ENCODE results near the gene ZSCAN25.
"Not testable (repeated sequence)": the region's sequence is repeated elsewhere in the genome, so short reads cannot be mapped to it uniquely, and the experiment has no call there.

Gene ZSCAN25

DNA sequence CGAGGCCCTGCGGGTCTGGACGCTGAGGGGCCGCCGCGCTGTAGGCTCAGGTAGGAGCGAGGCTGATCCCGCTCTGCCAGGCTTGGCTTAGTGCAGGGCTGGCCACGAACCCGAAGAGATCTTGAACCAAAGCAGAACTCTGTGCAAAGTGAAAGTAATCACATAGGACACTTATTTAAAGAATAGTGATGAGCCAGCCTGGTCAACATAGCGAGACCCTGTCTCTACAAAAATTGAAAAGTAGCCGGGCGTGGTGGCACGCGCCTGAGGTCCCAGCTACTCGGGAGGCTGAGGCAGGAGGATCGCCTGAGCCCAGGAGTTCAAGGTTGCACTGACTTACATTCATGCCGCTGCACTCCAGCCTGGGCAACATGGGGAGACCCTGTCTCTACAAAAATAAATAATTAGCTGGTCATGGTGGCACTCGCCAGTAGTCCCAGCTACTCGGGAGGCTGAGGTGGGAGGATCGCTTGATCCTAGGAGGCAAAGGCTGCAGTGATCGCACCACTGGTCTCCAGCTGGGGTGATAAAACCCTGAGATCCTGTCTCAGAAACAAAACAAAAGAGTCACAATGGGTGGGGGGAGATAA, 541 bp downstream of the ZSCAN25 start:
- DNase-seq (ENCODE audit: low spot score), result no peak

GRCh38 chr7:99618726-99619125, 2.0 kb downstream of the ZSCAN25 start:
- no peak for DNase-seq (ENCODE audit: low spot score)

DNA sequence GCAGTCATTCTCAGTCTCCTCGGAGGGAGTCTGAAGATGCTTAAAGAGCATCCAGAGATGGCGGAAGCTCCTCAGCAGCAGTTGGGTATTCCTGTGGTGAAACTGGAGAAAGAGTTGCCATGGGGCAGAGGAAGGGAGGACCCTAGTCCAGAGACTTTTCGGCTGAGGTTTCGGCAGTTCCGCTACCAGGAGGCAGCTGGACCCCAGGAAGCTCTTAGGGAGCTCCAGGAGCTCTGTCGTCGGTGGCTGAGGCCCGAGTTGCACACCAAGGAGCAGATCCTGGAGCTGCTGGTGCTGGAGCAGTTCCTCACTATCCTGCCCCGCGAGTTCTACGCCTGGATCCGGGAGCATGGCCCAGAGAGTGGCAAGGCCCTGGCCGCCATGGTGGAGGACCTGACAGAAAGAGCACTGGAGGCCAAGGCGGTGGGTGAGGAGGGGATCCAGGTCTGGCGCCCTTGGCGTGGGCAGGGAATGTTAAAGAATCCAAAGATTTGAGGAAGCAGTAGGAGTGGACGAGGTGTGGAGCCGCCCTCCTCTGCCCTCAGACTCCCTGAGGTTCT, 2.9 kb downstream of the ZSCAN25 start:
- DNase-seq (ENCODE audit: low spot score), result no peak

DNA sequence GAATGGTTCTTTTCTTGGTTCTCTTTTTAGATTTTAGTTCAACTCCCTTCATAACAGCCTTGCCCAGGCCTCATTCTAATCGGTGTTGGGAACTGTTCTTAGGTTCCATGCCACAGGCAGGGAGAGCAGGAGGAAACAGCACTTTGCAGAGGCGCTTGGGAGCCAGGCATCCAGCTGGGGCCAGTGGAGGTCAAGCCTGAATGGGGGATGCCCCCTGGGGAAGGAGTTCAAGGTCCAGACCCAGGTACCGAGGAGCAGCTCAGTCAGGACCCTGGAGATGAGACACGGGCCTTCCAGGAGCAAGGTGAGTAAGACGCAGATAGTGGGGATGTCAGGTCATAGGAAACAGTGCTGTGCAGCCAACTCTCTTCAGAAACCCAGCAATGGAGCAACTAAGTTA, 4.5 kb downstream of the ZSCAN25 start:
- no peak for DNase-seq (ENCODE audit: low spot score)

GRCh38 chr7:99622596-99622995, 5.8 kb downstream of the ZSCAN25 start:
- no peak for DNase-seq (ENCODE audit: low spot score)

DNA sequence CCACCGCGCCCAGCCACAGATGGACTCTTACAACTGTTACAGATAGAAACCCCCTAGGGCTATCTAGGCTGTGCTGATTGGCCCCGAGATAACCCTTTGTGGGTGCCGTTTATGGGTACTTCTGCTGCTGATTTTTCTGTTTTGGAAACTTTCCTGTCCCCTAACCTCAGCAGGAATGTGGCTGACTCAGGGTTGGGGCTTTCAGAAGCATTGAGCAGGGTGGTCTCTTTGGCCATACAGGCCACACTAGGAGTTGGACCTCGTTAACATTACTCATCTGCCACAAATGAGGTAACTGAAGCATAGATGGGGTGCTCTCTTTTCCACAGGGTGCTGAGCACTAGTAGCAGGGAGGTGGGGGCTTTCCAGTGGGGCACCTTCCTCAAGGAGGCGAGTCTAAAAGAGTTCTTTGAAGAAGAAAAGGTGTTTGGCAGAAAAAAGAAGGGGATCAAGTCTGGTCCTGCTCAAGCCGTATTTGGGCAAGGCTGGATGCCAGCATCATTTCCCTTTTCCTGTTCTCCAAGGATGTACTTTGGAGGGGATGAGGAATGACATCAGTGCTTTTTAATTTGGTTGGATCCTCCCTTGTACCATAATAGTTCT, 6.4 kb downstream of the ZSCAN25 start:
- no peak for DNase-seq (ENCODE audit: low spot score)

DNA sequence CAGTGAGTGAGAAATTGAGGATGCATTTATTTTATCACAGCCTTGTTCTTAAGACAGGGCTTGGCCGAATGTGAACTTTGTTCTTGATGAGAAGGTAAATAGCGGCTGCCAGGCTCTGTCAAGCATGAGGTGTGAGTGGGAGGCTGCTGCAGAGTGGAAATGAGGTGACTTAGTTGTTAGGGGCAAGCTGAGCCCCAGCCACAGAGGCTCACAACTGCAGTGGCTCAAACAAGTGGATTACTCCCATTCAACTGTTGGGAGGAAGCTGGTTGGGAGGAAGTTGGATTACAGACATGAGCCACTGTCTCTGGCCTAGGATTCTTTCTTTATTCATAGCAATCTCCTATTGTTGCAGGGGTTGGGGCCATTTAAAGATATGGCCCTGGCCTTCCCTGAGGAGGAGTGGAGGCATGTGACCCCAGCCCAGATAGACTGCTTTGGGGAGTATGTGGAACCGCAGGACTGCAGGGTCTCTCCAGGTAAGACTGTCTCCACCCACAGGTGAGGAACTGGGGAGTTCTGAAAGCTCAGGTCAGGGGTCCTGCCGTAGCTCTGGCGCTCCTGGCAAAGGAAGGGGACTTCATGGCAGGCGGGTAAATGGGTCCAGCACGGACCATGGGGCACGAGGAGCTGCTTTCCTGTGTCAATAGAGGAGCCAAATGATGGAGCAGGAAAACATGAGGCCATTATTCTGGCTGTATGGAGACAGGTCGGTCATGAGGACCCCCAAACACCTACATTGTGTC, 7.1 kb downstream of the ZSCAN25 start:
- DNase-seq (ENCODE audit: low spot score), result no peak

DNA sequence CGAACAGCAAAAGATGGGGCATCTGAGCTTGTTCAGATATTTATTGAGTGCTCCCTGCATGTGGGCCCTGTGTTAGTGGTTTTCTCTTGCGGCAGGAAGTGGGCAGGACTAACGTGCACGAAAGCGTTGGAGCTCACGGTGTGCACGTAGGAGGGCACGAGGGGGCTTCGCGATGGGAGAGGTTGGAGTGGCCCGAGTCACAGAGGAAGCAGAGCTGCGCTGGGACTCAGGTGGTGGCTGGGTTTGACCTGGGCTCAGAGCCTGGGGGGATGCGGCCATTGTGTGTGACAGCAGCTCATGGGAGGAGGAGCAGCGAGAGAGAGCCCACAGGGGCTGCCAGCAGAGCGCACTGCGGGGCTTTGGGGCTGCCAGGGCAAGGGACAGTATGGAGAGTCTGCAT, 7.7 kb downstream of the ZSCAN25 start:
- DNase-seq (ENCODE audit: low spot score), result no peak

DNA sequence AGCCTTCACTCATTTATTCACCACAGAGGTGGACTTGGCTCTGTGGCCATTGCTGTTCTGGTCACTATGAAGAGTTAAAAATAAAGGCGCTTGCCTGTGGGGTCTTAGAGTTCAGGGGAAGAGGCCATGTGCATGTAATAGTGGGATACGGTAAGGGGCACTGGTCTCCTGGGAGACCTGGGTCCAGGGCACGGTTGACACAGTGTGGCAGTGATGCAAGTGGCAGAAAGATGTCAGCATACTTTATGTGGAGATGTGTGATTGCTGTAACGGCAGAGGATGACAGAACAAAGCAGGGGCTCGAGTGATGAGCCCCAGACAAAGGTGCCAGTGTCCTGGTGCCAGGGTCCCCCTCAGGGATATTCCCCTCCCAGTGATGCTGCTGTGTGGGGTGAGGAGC, 8.6 kb downstream of the ZSCAN25 start:
- DNase-seq (ENCODE audit: low spot score), result no peak

DNA sequence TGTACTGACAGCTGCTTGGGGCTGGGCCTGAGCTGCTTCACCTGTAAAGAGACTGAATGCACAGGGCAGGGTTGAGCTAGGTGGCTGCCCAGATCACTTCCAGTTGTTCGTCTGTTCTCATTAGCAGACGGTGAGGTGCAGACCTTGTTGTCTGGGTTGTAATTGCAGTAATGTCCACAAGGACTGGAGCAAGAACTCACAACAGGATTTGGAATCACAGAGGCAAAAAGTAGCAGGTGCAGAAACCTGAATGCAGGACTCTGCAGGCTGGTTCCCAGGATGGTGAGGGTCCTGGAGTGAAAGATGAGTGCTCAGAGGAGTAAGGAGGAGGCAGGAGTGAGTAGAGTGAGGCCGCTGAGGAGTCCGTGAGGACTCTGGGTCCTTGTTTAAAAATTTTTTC, 9.2 kb downstream of the ZSCAN25 start:
- DNase-seq (ENCODE audit: low spot score), result no peak

DNA sequence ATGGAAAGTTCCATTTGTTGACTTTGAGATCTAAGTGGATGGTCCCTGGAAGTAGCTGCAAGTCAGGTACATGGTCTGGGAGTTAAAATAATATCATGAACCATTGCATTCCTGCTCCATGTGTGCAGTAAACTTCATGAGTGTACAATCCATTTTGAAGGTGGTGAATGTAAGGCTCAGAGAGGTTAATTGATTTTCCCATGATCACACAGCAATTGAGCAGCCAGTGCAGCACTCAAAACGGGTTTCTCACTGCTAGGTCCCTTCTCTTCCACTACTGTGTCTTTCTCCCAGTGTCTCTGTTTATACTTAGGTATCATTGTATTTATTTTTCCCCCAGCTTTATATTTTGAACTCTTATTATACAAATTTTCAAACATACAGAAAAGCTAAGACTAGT, 9.9 kb downstream of the ZSCAN25 start:
- DNase-seq (ENCODE audit: low spot score), result no peak

DNA sequence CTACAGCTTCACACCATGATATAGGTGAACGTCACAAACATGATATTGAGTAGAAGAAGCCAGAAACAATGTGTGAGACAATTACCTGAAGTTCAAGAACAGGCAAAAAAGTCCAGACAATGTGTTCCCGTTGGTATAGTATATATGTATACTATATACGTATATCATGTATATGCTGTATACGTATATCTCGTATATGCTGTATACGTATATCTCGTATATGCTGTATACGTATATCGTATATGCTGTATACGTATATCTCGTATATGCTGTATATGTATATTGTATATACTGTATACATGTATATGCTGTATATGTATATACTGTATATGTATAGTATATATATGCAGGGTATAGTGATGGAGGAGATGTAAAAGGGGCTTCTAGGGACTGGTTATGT, 10.8 kb downstream of the ZSCAN25 start:
- no peak for DNase-seq (ENCODE audit: low spot score)

DNA sequence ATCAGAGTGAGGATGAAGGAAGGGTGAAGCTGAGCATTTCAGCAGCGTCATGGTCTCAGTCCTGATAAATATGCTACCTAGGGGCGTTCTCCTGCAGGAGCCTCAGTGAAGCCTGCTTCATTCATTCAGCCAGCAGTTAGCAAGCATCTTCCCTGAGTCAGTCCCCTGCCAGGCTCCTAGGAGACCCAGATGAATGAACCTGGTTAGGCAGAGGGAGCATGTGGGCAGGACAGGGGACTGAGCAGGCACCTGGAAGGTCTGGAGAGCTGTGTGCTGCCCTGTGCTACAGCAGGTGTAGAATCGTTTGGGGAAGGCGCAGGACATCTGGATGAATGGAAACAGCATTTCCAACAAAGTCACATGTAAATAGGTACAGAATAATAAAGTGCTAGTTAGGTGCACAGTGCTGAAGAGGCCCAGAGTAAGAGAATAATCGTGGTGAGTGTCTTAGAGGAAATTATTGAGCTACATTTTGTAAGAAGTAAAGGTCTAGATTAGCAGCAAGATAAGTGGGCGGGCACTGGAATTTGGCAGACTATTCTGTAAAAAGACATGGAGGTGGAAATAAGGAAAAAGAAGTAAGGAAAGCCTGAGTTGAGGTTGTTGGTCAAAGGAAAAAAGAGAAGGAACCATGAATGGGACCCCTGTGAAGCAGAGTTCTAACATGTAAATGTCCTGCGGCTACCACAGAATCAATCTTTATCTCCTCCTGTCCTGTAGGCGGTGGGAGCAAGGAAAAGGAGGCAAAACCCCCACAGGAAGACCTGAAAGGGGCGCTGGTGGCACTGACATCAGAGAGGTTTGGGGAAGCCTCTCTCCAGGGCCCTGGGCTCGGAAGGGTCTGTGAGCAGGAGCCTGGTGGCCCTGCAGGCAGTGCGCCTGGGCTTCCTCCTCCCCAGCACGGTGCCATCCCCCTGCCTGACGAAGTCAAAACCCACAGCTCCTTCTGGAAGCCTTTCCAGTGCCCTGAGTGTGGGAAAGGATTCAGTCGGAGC, 12.0 kb downstream of the ZSCAN25 start:
- no peak for DNase-seq (ENCODE audit: low spot score)

- DNase-seq (ENCODE audit: low spot score), result no peak
Measured at GRCh38 chr7:99629643-99630042, 12.9 kb downstream of the ZSCAN25 start.

DNA sequence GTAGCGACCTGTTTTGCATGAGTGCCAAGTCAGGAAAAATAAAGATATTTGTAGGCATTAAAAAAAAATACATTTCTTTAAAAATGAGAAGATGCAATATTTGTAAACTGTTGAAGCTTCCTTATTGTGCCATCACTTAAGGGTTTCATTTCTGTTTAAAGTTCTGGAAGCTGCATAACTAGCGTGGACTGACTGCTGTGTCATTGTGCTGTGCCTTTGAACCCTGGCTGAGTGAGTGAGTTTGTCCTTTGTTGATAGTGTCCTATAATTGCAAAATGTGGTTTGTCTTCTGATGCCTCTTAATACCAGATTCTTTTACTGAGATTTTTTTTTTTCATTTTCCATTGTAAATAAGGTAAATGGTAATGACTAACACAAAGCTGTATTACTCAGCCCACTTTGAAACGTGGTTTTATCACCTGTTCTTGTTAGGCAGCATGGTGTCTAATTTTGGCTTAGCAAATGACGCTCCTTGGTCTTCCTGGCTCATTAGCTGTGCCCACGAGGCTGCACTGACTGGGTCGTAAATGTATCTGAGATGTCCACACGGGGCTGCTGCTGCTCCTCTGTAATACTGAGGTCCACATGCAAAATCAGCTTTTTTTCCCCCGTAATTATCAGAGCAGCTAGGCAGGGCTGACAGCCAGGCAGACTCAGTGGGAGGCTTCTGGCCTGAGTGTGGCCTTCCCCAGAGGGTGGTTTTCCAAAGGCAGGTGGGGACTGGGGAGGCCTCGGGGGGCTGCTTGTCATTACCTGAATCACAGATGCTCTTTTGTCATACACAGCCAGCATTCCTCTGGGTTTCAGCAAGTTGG, 14.8 kb downstream of the ZSCAN25 start:
- DNase-seq (ENCODE audit: low spot score), result peak; percentile 39

DNA sequence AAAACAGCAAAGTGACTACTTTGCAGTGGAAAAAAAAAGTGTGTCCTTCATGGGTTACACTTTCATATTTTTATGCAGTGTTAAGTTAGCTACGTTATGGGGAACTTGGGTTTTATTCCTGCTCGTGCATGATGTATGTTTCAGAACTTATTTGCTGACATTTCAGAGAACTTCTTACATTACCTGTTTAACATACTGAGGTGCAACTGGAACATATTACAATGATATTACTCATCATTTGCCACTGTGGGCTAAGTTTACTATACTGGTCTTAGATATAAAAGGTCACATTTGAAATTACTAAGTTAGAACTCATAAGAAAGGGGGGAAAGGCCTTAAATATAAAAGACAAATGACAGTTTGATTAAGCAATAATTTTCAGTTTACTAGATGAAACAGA, 20.7 kb downstream of the ZSCAN25 start:
- not testable (repeated sequence) for DNase-seq (ENCODE audit: low spot score)

DNA sequence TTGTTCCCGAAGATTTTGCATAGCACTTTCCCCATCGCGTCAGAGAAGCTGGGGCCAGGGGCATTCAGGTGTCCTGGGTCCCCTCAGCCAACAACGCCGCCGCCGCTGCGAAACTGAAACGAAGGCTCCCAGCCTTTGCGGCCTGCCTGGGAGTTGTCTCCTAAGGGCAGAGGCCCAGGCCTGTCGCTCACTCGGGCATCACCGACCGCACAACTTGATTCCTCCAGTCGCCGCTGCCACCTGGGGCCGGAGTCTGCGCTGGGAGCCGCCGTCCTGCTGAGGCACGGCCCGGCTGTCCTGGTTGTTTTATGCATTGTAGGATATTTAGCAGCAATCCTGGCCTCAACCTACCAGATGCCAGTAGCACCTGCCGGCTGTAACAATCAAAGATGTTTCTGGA, 22.0 kb downstream of the ZSCAN25 start:
- no peak for DNase-seq (ENCODE audit: low spot score)

DNA sequence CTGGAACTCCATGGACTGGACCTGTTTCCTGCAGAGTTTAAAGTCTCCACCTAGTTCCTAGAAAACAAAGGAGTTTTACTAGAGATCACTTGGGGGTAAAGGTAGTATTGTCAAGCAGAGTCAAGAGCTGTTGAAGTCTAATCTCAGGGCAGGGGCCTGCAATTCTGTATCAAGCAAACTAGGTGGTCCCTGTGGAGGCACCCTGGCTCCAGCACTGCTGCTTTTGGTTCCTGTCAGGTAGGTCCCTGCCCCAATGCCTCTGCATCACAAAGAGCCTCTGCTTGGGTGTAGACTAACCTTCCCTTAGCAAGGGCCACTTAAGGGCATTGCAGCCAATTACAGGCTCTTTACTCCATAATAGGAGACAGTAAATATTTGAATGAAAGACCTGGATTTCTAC, 22.5 kb downstream of the ZSCAN25 start:
- no peak for DNase-seq (ENCODE audit: low spot score)

- DNase-seq (ENCODE audit: low spot score), result no peak
Measured at GRCh38 chr7:99642027-99642426, 25.3 kb downstream of the ZSCAN25 start.

DNA sequence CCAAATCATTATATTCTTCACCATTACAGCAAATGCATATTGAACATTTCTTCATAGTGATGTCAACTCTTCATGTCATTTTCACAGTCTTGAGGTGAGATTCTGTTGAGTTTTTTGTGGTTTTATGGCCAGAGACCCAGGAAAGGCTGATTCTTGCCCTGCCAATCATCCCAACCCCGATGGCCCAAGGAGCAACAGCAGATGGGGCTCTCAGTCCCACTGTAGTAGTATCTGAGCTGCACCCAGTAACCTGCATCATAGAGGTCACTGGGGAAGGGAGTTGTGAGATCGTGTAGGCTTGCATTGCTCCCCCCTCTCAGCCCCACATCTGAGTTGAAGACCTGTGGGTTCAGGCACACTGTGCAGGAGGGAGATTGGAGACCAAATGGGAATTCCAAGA, 26.7 kb downstream of the ZSCAN25 start:
- no peak for DNase-seq (ENCODE audit: low spot score)

DNA sequence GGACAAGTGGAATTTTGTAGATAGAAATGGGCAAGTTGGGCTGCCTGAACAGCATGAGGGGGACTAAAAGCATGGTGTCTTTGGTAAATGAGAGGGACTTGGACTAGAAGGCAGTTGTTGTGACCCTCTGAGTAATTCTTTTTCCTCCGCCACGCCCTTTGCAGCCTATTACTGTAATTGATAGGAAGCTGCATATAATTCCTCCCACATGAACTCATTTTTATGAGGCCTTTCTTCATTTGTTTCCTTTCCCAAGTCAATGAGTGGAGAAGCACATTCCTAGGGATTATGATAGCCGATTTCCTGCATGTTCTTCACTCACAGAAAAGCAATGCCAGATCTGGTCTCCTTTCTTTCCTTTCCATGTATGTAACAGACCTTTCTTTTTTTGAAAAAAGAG, 27.7 kb downstream of the ZSCAN25 start:
- DNase-seq (ENCODE audit: low spot score), result no peak
